Measurements from ENCODE around the gene MYCBP2. TPM values are rescaled to one million over a fixed set of nuclear protein-coding genes. Genes with fewer than 3 reads are reported as not detected.

MYCBP2 gene
- total RNA-seq, 3 donors from 2014 or later, result 179 to 282 (median 181) TPM

DNA sequence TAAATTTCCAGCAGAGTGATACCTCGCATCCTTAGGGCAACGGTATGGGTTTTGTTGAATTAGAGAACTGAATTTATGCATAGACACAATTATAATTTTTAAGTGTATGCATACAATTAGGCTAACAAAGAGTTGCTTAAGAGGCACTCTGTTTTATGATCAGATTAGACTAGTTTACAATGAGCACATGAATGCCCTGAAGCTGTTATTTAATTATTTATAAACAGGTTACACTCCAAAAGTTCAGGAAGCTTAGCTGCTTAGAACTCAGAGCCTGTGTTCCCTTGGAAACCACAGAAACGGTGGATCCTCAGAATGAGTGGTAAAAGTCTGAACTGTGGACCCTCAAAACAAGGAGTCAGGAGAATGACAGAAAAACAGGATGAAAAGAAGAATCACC is 227.5 kb downstream of the MYCBP2 start:
- DNase-seq (ENCODE audit: low spot score in 2 of 2), result no peak
- Histone ChIP-seq H3K27ac (no peak overlapping the region), H3K36me3 (no peaks in the 10 kb centered on the region), H3K4me3 (no peak overlapping the region), H3K9me3 (no peaks in the 10 kb centered on the region), H3K4me1 (no peaks in the 10 kb centered on the region), H3K27me3 (no peaks in the 10 kb centered on the region)
- no peak for TF ChIP-seq POLR2A (IDR thresholded peaks at IDR 0.05)
- TF ChIP-seq, protein P1, sequence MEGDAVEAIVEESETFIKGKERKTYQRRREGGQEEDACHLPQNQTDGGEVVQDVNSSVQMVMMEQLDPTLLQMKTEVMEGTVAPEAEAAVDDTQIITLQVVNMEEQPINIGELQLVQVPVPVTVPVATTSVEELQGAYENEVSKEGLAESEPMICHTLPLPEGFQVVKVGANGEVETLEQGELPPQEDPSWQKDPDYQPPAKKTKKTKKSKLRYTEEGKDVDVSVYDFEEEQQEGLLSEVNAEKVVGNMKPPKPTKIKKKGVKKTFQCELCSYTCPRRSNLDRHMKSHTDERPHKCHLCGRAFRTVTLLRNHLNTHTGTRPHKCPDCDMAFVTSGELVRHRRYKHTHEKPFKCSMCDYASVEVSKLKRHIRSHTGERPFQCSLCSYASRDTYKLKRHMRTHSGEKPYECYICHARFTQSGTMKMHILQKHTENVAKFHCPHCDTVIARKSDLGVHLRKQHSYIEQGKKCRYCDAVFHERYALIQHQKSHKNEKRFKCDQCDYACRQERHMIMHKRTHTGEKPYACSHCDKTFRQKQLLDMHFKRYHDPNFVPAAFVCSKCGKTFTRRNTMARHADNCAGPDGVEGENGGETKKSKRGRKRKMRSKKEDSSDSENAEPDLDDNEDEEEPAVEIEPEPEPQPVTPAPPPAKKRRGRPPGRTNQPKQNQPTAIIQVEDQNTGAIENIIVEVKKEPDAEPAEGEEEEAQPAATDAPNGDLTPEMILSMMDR (IDR thresholded peaks at IDR 0.05), result no peak
- no peak for TF ChIP-seq POLR2AphosphoS5 (IDR thresholded peaks at IDR 0.05)
- intact Hi-C loops (cut with DNase I; ENCODE audit: low total_unique reads), result no loop called here

DNA sequence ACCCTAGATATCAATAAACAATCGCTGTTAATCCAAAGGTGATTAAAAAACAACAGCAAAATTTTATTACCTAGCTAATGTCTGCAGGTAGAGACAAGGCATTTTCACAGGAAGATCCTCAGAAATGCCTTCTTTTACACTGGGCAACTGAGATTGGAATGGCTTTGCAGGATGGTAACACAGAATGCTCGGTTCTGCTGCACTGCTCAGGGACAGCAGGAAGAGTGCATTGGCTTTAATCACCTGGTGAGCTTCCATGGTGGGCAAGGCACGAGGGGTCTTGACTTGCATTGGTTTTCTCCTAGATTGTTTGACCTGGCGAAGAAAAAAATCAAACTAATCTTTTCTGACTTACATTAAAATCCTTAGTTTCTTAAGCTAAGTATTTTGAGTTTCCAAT is 231.6 kb downstream of the MYCBP2 start:
- no peak for TF ChIP-seq POLR2AphosphoS5 (IDR thresholded peaks at IDR 0.05)
- TF ChIP-seq, protein P1 (IDR thresholded peaks at IDR 0.05), result no peak
- no peak for TF ChIP-seq POLR2A (IDR thresholded peaks at IDR 0.05)
- intact Hi-C loops (cut with DNase I; ENCODE audit: low total_unique reads), result no loop called here
- DNase-seq (ENCODE audit: low spot score in 2 of 2), result no peak

DNA sequence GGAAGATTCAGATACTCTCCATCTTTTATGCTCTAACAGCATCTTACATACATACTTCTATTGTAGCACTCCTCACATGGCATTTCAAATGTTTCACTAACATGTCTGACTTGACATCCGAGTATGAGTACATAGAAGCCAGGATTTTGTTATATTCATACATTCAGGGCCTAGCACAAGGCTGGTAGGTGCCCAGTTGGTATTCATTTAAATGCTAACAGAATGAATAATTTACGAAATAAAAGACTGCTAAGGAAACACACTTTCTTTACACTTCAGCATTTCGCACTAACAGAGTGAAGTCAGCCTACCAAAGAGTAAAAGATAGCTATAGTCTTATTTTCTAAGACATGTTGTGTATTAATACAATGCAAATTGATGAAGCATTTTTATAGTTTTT is 232.1 kb downstream of the MYCBP2 start:
- no peak overlapping the region for H3K4me3 ChIP-seq
- peaks cover 4% of the 10 kb centered on the region for H3K36me3 ChIP-seq
- TF ChIP-seq POLR2A (IDR thresholded peaks at IDR 0.05) (no peak), POLR2AphosphoS5 (IDR thresholded peaks at IDR 0.05) (no peak)
- TF ChIP-seq, protein P1 (IDR thresholded peaks at IDR 0.05), result no peak
- no peaks in the 10 kb centered on the region for H3K4me1 ChIP-seq
- no peak for DNase-seq (ENCODE audit: low spot score in 2 of 2)
- no peak overlapping the region for H3K27ac ChIP-seq
- intact Hi-C loops (cut with DNase I; ENCODE audit: low total_unique reads), result no loop called here
- no peaks in the 10 kb centered on the region for H3K27me3 ChIP-seq
- no peaks in the 10 kb centered on the region for H3K9me3 ChIP-seq

More for the DNA sequence above, 231.6 kb downstream of the MYCBP2 start:
- peaks cover 4% of the 10 kb centered on the region for H3K36me3 ChIP-seq
- H3K4me3 ChIP-seq, result no peak overlapping the region
- H3K9me3 ChIP-seq, result no peaks in the 10 kb centered on the region
- H3K4me1 ChIP-seq, result no peaks in the 10 kb centered on the region
- H3K27ac ChIP-seq, result no peak overlapping the region
- no peaks in the 10 kb centered on the region for H3K27me3 ChIP-seq

DNA sequence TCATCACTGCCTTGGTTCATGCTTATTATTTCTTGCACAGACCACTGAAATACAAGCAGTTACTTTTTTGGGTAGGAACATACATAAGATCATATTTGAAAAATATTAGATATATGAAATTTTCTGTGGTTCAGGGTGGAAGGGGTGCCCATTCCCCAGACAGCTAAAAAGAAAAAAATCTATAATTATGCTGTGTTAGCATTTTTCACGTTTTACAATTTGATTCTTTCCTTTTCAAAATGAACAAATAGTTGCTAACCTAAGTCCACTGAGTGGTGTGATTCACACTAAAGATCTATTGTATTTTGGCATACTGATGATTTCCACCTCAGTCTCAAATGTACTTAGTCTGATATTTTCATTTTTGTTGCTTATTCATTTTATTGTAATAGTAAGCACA is 233.2 kb downstream of the MYCBP2 start:
- no peak for DNase-seq (ENCODE audit: low spot score in 2 of 2)
- no peaks in the 10 kb centered on the region for H3K27me3 ChIP-seq
- no peak overlapping the region for H3K4me3 ChIP-seq
- H3K27ac ChIP-seq, result no peak overlapping the region
- no peaks in the 10 kb centered on the region for H3K9me3 ChIP-seq
- intact Hi-C loops (cut with DNase I; ENCODE audit: low total_unique reads), result no loop called here
- TF ChIP-seq POLR2A (IDR thresholded peaks at IDR 0.05) (no peak), POLR2AphosphoS5 (IDR thresholded peaks at IDR 0.05) (no peak)
- TF ChIP-seq, protein P1 (IDR thresholded peaks at IDR 0.05), result no peak
- no peaks in the 10 kb centered on the region for H3K4me1 ChIP-seq
- H3K36me3 ChIP-seq, result peaks cover 4% of the 10 kb centered on the region

DNA sequence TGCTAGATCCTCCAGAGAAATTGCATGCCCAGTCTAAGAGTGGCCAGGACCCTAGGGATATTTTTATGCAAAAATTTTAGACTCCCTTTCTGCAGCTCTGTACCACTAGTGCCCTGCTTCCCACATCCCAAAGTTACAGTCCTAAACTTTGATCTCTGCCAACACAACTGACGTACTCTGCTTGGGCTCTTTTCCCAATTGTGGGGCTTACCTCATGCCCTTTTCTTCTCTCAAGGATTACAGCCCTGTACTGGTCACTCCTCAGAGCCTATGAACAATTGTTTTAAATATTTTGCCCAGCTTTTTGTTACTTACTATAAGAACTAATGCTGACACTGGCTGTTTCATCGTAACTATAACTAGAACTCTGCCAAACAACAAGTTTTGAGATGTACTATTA is 242.1 kb downstream of the MYCBP2 start:
- TF ChIP-seq POLR2A (IDR thresholded peaks at IDR 0.05), result no peak
- TF ChIP-seq, protein P1 (IDR thresholded peaks at IDR 0.05), result no peak
- no peak for TF ChIP-seq POLR2AphosphoS5 (IDR thresholded peaks at IDR 0.05)
- Histone ChIP-seq H3K27ac (no peak overlapping the region), H3K4me1 (no peaks in the 10 kb centered on the region), H3K27me3 (no peaks in the 10 kb centered on the region), H3K9me3 (no peaks in the 10 kb centered on the region), H3K36me3 (no peaks in the 10 kb centered on the region), H3K4me3 (no peak overlapping the region)
- DNase-seq (ENCODE audit: low spot score in 2 of 2), result no peak
- intact Hi-C loops (cut with DNase I; ENCODE audit: low total_unique reads), result loop anchor here (5.0 kb wide), 1 partner anchor 1422 kb away; no protein-coding TSS in a partner anchor
